Breast epithelium (tissue), 4 donors: Measurements from ENCODE around the gene MAD1L1. TPM values are rescaled to one million over a fixed set of nuclear protein-coding genes. Genes with fewer than 3 reads are reported as not detected.

Source experiments
- DNase-seq, 2 donors: peaks; one replicate each; pipeline ENCODE4 v3.0.0-alpha.2; 2019; ENCODE audit warnings: low spot score in 2 of 2
- H3K27ac ChIP-seq, 2 donors: fragments of 200-600 bp; sonication (generic) in 1 of 2; one replicate each; pipeline ENCODE4 v1.5.1; 2016 to 2019; ENCODE audit warnings: mild to moderate bottlenecking in 1 of 2
- H3K27me3 ChIP-seq, 2 donors: fragments of 200-600 bp; sonication (generic) in 1 of 2; one replicate each; pipeline versions ENCODE4 v1.5.1 to v1.6.0; 2017 to 2019; ENCODE audit warnings: control low read depth in 1 of 2, mild to moderate bottlenecking in 1 of 2
- H3K36me3 ChIP-seq: fragments of 200-600 bp; one replicate; pipeline ENCODE4 v1.5.1; 2019
- H3K4me1 ChIP-seq, 2 donors: fragments of 200-600 bp; sonication (generic); one replicate each; pipeline ENCODE4 v1.5.1; 2016 to 2019; ENCODE audit warnings: control low read depth in 1 of 2
- H3K4me3 ChIP-seq, 3 donors: fragments of 200-600 bp; sonication (generic); 1 replicate in 2 of 3; 2 replicates in 1 of 3; pipeline ENCODE4 v1.5.1; 2016 to 2019; ENCODE audit warnings: mild to moderate bottlenecking in 3 of 3, moderate library complexity in 2 of 3
- H3K9me3 ChIP-seq, 2 donors: fragments of 200-600 bp; sonication (generic) in 1 of 2; one replicate each; pipeline ENCODE4 v1.5.1; 2016 to 2019; ENCODE audit warnings: control low read depth in 1 of 2
- CTCF ChIP-seq, 3 donors: fragments of 450-650 bp; IDR thresholded peaks; one replicate each; pipeline ENCODE4 v1.5.1; 2016 to 2017; ENCODE audit warnings: antibody characterized with exemption in 3 of 3, mild to moderate bottlenecking in 3 of 3, moderate library complexity in 3 of 3
- POLR2A ChIP-seq: fragments of 450-650 bp; IDR thresholded peaks from one replicate; pipeline ENCODE4 v1.6.1; 2016; ENCODE audit warnings: antibody characterized with exemption, mild to moderate bottlenecking, moderate library complexity
- POLR2AphosphoS5 ChIP-seq, 3 donors: sonication (generic); formaldehyde crosslinking; IDR thresholded peaks; one replicate each; pipeline ENCODE4 v1.6.1; 2017; ENCODE audit warnings: antibody characterized with exemption in 3 of 3
- intact Hi-C: fragments of 100-400 bp; cut with DNase I; formaldehyde crosslinking; loops from one replicate; pipeline ENCODE4 v1.15.1; 2023; ENCODE audit warnings: low total_unique reads
- total RNA-seq, 3 donors: library from RNA; depleted of rRNA; stranded (reverse); fragments of >200 nt; gene quantifications; one replicate each; pipeline ENCODE4 v1.1.0, GENCODE V29; 2016

MAD1L1 gene
- total RNA-seq, 3 donors from 2014 or later = 27.7 to 33.9 (median 28.8) TPM

DNA sequence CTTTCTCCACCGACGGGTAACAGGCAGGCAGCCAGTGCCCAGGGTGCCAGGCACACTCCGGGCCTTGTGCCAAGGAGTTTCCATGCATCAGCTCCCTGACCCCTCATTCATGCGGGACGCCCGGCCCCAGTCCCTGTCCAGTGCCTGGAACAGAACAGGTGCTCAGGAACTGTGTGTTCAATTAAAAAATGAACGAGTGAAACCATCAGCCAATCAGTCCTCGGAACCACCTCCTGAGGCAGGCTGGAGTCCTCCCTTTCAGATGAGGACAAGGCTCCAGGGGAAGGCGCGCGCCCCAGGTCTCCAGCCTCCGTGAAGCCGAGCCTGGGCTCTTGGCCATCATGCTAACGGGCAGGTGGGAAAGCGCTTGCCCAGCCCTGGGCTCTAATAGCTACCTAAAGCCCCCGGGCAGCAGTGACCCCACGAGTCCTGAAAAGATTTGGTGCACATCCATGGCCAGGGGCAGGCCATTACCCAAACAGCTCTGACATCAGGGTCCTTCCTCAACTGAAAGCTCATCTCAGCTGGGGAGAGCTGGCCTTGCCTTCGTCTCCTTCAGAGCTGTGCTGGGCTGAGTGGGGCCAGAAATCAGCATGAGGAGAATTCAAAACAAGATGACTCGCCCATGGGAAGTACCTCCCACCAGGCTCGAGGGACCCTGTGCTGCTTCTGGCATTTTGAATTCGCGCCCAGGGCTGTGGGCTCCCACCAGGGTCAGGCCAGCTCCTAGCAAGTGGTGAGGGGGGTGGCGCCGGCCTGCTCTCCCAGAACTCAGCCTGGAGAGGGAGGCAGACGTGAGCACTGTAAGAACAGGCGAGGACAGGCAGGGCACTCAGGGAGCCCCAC is 200.5 kb downstream of the MAD1L1 start:
- H3K4me3 ChIP-seq = no peak overlapping the region
- H3K36me3 ChIP-seq = no peaks in the 10 kb centered on the region
- peaks cover 4 to 9% of the 10 kb centered on the region in 2 donors for H3K9me3 ChIP-seq
- TF ChIP-seq POLR2A = no peak
- no peaks in the 10 kb centered on the region for H3K4me1 ChIP-seq
- intact Hi-C loops = no loop called here
- no peak for DNase-seq
- no peaks in the 10 kb centered on the region for H3K27me3 ChIP-seq
- H3K27ac ChIP-seq = no peak overlapping the region

- no peak for DNase-seq
Observed at GRCh38 chr7:2031451-2031845, 201.3 kb downstream of the MAD1L1 start.

GRCh38 chr7:2030475-2031450 is 202.0 kb downstream of the MAD1L1 start:
- intact Hi-C loops = no loop called here
- Histone ChIP-seq H3K27ac (no peak overlapping the region), H3K9me3 (peaks cover 4 to 9% of the 10 kb centered on the region in 2 donors), H3K4me3 (no peak overlapping the region), H3K4me1 (no peaks in the 10 kb centered on the region), H3K27me3 (no peaks in the 10 kb centered on the region), H3K36me3 (no peaks in the 10 kb centered on the region)
- no peak for DNase-seq
- no peak for TF ChIP-seq CTCF (IDR thresholded peaks at IDR 0.05)
- no peak for TF ChIP-seq POLR2A
- no peak for TF ChIP-seq POLR2AphosphoS5 (IDR thresholded peaks at IDR 0.05)

More at GRCh38 chr7:2031451-2031845, 201.3 kb downstream of the MAD1L1 start:
- no peak overlapping the region for H3K4me3 ChIP-seq
- H3K9me3 ChIP-seq = peaks cover 4 to 9% of the 10 kb centered on the region in 2 donors
- TF ChIP-seq CTCF (IDR thresholded peaks at IDR 0.05) (no peak), POLR2A (no peak), POLR2AphosphoS5 (IDR thresholded peaks at IDR 0.05) (no peak)
- no peaks in the 10 kb centered on the region for H3K27me3 ChIP-seq
- no peak overlapping the region for H3K27ac ChIP-seq
- no peaks in the 10 kb centered on the region for H3K36me3 ChIP-seq
- intact Hi-C loops = no loop called here
- H3K4me1 ChIP-seq = no peaks in the 10 kb centered on the region

DNA sequence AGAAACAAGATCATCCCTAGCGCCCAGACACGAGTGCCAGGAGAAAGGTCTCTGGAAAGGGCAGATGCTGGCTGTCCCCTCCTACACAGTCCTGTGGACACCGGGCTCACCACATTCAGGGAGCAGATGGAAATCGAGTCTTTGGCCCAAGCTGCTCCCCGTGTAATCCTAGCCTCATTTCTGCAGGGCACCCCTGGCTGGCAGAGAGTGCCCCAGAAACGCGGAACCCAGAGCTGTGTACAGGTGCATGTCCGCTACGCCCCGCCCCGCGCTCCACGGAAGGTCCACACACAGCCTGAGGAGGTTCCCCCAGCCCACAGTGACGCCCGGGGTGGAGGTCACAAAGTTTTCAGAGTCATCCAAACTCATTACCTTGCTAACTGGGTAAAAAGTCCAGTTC is 202.8 kb downstream of the MAD1L1 start:
- Histone ChIP-seq H3K9me3 (peaks cover 10 to 16% of the 10 kb centered on the region in 2 donors), H3K4me3 (no peak overlapping the region), H3K4me1 (no peaks in the 10 kb centered on the region), H3K27me3 (no peaks in the 10 kb centered on the region), H3K36me3 (no peaks in the 10 kb centered on the region), H3K27ac (no peak overlapping the region)
- TF ChIP-seq CTCF (IDR thresholded peaks at IDR 0.05) (no peak), POLR2A (no peak), POLR2AphosphoS5 (IDR thresholded peaks at IDR 0.05) (no peak)
- intact Hi-C loops = no loop called here
- no peak for DNase-seq

DNA sequence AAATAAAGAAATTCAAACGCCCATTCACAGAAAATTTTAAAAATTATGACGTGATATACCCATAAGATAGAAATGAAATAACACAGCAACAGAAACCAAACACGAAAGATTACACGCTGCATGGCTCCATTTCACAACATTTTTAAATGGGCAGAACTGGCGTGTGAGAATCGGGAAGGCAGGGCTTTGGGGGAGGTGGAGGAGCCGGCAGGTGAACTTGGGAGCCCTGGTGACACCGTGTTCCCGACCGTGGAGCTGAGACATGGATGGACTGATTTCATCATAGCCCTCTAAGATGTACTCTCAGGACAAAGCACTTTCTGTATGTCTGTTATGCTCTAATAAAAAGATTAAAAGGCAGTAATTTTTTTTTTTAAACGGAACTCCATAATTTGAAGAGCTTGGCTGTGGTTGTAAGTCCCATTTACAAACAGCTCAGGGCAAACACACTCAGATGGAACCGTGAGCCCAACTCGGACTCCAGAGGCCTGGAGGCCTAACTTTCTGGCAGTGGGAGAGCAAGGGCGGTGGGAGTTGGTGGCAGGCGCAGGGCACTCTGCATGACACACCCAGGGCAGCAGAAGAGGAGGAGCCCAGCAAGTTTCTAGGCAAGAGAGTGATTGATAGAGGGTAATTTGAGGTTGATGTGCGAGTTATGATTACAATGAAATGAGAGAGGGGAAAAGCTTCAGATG is 203.4 kb downstream of the MAD1L1 start:
- H3K27me3 ChIP-seq = no peaks in the 10 kb centered on the region
- TF ChIP-seq CTCF (IDR thresholded peaks at IDR 0.05) = no peak
- no peak for TF ChIP-seq POLR2A
- TF ChIP-seq POLR2AphosphoS5 (IDR thresholded peaks at IDR 0.05) = no peak
- intact Hi-C loops = no loop called here
- no peak for DNase-seq
- H3K4me3 ChIP-seq = no peak overlapping the region
- peaks cover 16 to 19% of the 10 kb centered on the region in 2 donors for H3K9me3 ChIP-seq
- H3K4me1 ChIP-seq = no peaks in the 10 kb centered on the region
- H3K27ac ChIP-seq = no peak overlapping the region
- H3K36me3 ChIP-seq = no peaks in the 10 kb centered on the region
